ENCODE measurements around the gene CD300LD.

DNA sequence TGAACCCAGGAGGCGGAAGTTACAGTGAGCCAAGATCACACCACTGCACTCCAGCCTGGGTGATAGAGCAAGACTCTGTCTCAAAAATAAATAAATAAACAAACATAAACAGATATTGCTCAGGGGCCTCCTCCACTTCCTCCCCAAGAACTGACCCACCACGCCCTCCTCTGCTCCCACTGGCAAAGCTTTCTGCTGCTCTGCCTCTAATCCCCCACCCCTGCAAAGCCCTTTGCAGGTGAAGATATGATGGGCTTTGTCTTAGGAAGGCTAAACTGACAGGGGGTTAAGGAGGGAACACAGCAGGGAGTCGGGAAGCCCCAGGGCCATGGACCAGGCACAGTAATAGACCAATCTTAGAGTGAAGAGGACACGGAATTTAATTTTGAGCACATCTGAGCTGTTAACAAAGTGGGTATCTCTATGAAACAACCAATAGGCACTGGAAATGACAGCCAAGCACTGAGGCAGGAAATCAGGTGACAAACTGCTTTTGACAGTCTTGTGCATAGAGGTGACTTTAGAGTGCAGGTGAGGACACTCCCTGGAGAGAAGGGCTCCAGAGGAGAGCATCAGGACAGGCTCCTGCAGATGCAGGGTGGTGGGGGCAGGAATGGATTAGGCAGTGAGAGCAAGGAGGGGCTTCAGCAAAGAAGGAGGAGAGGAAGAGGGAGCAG is 6.4 kb upstream of the CD300LD start:
- TF ChIP-seq RFX5 (IDR thresholded peaks at IDR 0.05; ENCODE audit: borderline replicate concordance, low read depth, low read length) = no peak
- TF ChIP-seq POLR2A (IDR thresholded peaks at IDR 0.05; ENCODE audit: control extremely low read depth in 1 of 2, low read depth in 2 of 2, low read length in 2 of 2) = no peak
- no peak for TF ChIP-seq RNF2 (IDR thresholded peaks at IDR 0.05; ENCODE audit: borderline replicate concordance, low read depth, low read length, missing control alignments, poor library complexity, severe bottlenecking)
- no peak for TF ChIP-seq SP2 (IDR thresholded peaks at IDR 0.05; ENCODE audit: low read length)
- no peak for TF ChIP-seq CREB1 (IDR thresholded peaks at IDR 0.05)
- TF ChIP-seq, protein P1, sequence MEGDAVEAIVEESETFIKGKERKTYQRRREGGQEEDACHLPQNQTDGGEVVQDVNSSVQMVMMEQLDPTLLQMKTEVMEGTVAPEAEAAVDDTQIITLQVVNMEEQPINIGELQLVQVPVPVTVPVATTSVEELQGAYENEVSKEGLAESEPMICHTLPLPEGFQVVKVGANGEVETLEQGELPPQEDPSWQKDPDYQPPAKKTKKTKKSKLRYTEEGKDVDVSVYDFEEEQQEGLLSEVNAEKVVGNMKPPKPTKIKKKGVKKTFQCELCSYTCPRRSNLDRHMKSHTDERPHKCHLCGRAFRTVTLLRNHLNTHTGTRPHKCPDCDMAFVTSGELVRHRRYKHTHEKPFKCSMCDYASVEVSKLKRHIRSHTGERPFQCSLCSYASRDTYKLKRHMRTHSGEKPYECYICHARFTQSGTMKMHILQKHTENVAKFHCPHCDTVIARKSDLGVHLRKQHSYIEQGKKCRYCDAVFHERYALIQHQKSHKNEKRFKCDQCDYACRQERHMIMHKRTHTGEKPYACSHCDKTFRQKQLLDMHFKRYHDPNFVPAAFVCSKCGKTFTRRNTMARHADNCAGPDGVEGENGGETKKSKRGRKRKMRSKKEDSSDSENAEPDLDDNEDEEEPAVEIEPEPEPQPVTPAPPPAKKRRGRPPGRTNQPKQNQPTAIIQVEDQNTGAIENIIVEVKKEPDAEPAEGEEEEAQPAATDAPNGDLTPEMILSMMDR (IDR thresholded peaks at IDR 0.05; ENCODE audit: control extremely low read depth in 1 of 3, insufficient read depth in 1 of 3, low read depth in 1 of 3, low read length in 3 of 3) = no peak
- no peak for TF ChIP-seq EZH2 (IDR thresholded peaks at IDR 0.05; ENCODE audit: low read depth, low read length, severe bottlenecking)
- no peak for TF ChIP-seq SIRT6 (IDR thresholded peaks at IDR 0.05; ENCODE audit: low read length)

All from H1 (cell line).